HCT116 (cell line): Measurements from ENCODE around the gene FGFR3. TPM values are rescaled to one million over a fixed set of nuclear protein-coding genes. Genes with fewer than 3 reads are reported as not detected.

Experiments
- ATAC-seq: fragments of 200-7000 bp; cut with Tn5 transposase; 2 replicates; pipeline ENCODE4 v1.9.1; 2020; ENCODE audit warnings: mild to moderate bottlenecking, moderate library complexity
- BruUV-seq: library from RNA; stranded (reverse); fragments of 400-500 nt; replicated peaks from 2 replicates; lab custom pipeline; 2021; lab: Mats Ljungman, UMichigan
- CTCF ChIA-PET: fragments of 300-600 bp; sonication (Branson Sonifier 250); formaldehyde crosslinking; loops from one replicate; lab custom pipeline; 2021; ENCODE audit warnings: antibody characterized with exemption; lab: Charles Lee
- POLR2A ChIA-PET: fragments of 300-600, 350-600 bp; sonication (Branson Sonifier 250); formaldehyde crosslinking; loops from one replicate; lab custom pipeline; 2021; ENCODE audit warnings: antibody characterized with exemption; lab: Charles Lee
- RAD21 ChIA-PET, 2 experiments: fragments of 300-600 bp; sonication (Branson Sonifier 250); formaldehyde crosslinking; loops; one replicate each; lab custom pipeline; 2023; ENCODE audit warnings: low total read pairs in 2 of 2; ENCODE audit not compliant: uncharacterized antibody in 2 of 2, unreplicated experiment in 2 of 2, low non-redundant PET in 1 of 2; lab: Charles Lee
- DNase-seq: peaks from one replicate; pipeline ENCODE4 v3.0.0-alpha.2; 2010; ENCODE audit warnings: low read depth, low spot score
- H2AFZ ChIP-seq: fragments of 200-600 bp; shearing (Covaris generic), sonication (generic); 2 replicates; pipeline ENCODE4 v1.6.1; 2017; ENCODE audit warnings: low read depth, mixed run types, mixed read lengths, antibody characterized with exemption, low read length; ENCODE audit not compliant: poor library complexity, severe bottlenecking
- H3K27ac ChIP-seq: 2 replicates; pipeline ENCODE4 v1.5.1; 2012; ENCODE audit warnings: low read depth, low read length
- H3K27me3 ChIP-seq: fragments of 200-600 bp; sonication (generic); 2 replicates; pipeline ENCODE4 v1.6.1; 2016; ENCODE audit warnings: mixed run types, low read length, mixed read lengths; ENCODE audit not compliant: insufficient read depth
- H3K36me3 ChIP-seq, 2 experiments: fragments of 200-500 bp in 1 of 2; fragments of 200-600 bp in 1 of 2; sonication (Bioruptor generic) in 1 of 2; sonication (generic) in 1 of 2; 2 replicates each; pipeline versions ENCODE4 v1.5.1 to v1.6.1; 2014 to 2016; ENCODE audit warnings: low read length in 2 of 2, inconsistent platforms in 1 of 2, mixed read lengths in 1 of 2, mixed run types in 1 of 2; ENCODE audit not compliant: insufficient read depth in 2 of 2, control insufficient read depth in 1 of 2
- H3K4me1 ChIP-seq, 2 experiments: fragments of 200-600 bp in 1 of 2; sonication (generic) in 1 of 2; 2 replicates each; pipeline versions ENCODE4 v1.5.1 to v1.6.1; 2012 to 2017; ENCODE audit warnings: low read length in 2 of 2, inconsistent platforms in 1 of 2, mild to moderate bottlenecking in 1 of 2, mixed read lengths in 1 of 2, mixed run types in 1 of 2, moderate library complexity in 1 of 2; ENCODE audit not compliant: insufficient read depth in 2 of 2, control insufficient read depth in 1 of 2
- H3K4me2 ChIP-seq: fragments of 200-600 bp; sonication (generic); 2 replicates; pipeline ENCODE4 v1.6.1; 2017; ENCODE audit warnings: mixed run types, low read length, mixed read lengths
- H3K4me3 ChIP-seq, 2 experiments: fragments of 200-600 bp in 1 of 2; sonication (generic) in 1 of 2; replicated peaks in 1 of 2; 2 replicates each; pipeline ENCODE4 v1.5.1; 2011 to 2016; ENCODE audit warnings: low read length in 2 of 2, control low read depth in 1 of 2, low read depth in 1 of 2, mild to moderate bottlenecking in 1 of 2, mixed read lengths in 1 of 2, mixed run types in 1 of 2
- H3K79me2 ChIP-seq: fragments of 200-600 bp; sonication (generic); 2 replicates; pipeline ENCODE4 v1.6.1; 2017; ENCODE audit warnings: mild to moderate bottlenecking, mixed run types, low read length, moderate library complexity, mixed read lengths; ENCODE audit not compliant: insufficient read depth
- H3K9ac ChIP-seq: fragments of 200-600 bp; sonication (generic); 2 replicates; pipeline ENCODE4 v1.6.1; 2016; ENCODE audit warnings: low read length, mixed read lengths
- H3K9me2 ChIP-seq: fragments of 200-600 bp; sonication (generic), shearing (Covaris generic); 2 replicates; pipeline ENCODE4 v1.6.1; 2017; ENCODE audit warnings: mixed run types, mild to moderate bottlenecking, moderate library complexity; ENCODE audit not compliant: insufficient read depth
- H3K9me3 ChIP-seq, 2 experiments: fragments of 200-500 bp in 1 of 2; fragments of 200-600 bp in 1 of 2; sonication (Bioruptor generic) in 1 of 2; sonication (generic) in 1 of 2; 2 replicates each; pipeline ENCODE4 v1.6.1; 2014 to 2017; ENCODE audit warnings: low read length in 2 of 2, mixed read lengths in 2 of 2, inconsistent platforms in 1 of 2, low read depth in 1 of 2, mild to moderate bottlenecking in 1 of 2, mixed run types in 1 of 2, moderate library complexity in 1 of 2; ENCODE audit not compliant: control insufficient read depth in 1 of 2, insufficient read depth in 1 of 2
- H4K20me1 ChIP-seq: fragments of 200-600 bp; sonication (generic), shearing (Covaris generic); 2 replicates; pipeline ENCODE4 v1.6.1; 2017; ENCODE audit warnings: mixed run types, mild to moderate bottlenecking, moderate library complexity; ENCODE audit not compliant: insufficient read depth
- CTCF ChIP-seq, 3 experiments: fragments of 200-600 bp in 1 of 3; sonication (generic) in 1 of 3; IDR thresholded peaks in 2 of 3; conservative IDR thresholded peaks in 1 of 3; 2 replicates each; pipeline ENCODE4 v1.5.1; 2012 to 2017; ENCODE audit warnings: low read depth in 2 of 3, low read length in 2 of 3, antibody characterized with exemption in 1 of 3, borderline replicate concordance in 1 of 3, control low read depth in 1 of 3, mild to moderate bottlenecking in 1 of 3, mixed read lengths in 1 of 3, mixed run types in 1 of 3, moderate library complexity in 1 of 3; ENCODE audit not compliant: insufficient read depth in 1 of 3
- EZH2 ChIP-seq: fragments of 200-600 bp; sonication (generic); IDR thresholded peaks from 2 replicates; pipeline ENCODE4 v1.6.1; 2017; ENCODE audit warnings: antibody characterized with exemption, mixed run types
- POLR2AphosphoS5 ChIP-seq: IDR thresholded peaks from 2 replicates; pipeline ENCODE4 v1.6.1; 2011; ENCODE audit warnings: mild to moderate bottlenecking, low read depth, low read length, moderate library complexity
- TCF7L2 ChIP-seq: IDR thresholded peaks from 2 replicates; pipeline ENCODE4 v1.7.0; 2011; ENCODE audit warnings: borderline replicate concordance, inconsistent platforms; ENCODE audit not compliant: insufficient read depth, insufficient read length; ENCODE audit errors: extremely low read depth
- ZFX ChIP-seq: fragments of 450-650 bp; IDR thresholded peaks from 2 replicates; pipeline ENCODE4 v1.6.1; 2017
- intact Hi-C: fragments of 100-400 bp; cut with micrococcal nuclease; formaldehyde crosslinking; loops from 2 replicates; pipeline ENCODE4 v1.10.0; 2022
- total RNA-seq: library from RNA; stranded (reverse); gene quantifications from one replicate; pipeline ENCODE4 v1.2.1, GENCODE V29; 2021; ENCODE audit not compliant: unreplicated experiment
- TF ChIP-seq, protein P1 (sequence below): IDR thresholded peaks from 2 replicates; pipeline ENCODE4 v1.6.1; 2012; ENCODE audit warnings: low read depth

Gene FGFR3
- total RNA-seq, 1 experiment from 2014 or later: 31.7 TPM

DNA sequence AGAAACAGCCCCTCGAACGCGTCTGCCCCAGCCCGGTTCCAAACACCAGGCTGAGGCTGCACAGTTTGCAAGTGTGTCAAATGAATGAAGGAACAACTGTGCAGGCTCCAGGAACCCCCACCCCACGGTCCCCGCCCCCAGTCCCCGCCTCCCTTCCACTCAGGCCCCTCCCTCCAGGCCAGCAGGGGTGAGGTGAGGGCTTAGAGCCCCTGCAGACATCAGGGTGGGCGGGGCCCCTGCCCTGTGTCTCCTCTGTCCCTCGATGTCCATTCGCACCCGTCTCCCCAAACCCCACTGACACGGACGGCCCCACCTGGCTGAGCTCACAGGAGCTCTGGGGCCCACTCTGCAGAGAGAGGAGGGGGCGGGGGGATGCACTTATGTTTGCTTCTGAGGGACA lies 43.3 kb upstream of the FGFR3 start:
- no TSS peak for BruUV-seq
- H3K36me3 ChIP-seq: no peaks in the 10 kb centered on the region
- intact Hi-C loops: no loop called here
- no peaks in the 10 kb centered on the region for H3K27me3 ChIP-seq
- H3K4me3 ChIP-seq: no peak overlapping the region
- no peak overlapping the region for H3K9ac ChIP-seq
- H3K9me2 ChIP-seq: no peaks in the 10 kb centered on the region
- peaks cover 0 to 28% of the 10 kb centered on the region in 2 experiments; a peak in 1 of 4 replicates for H3K4me1 ChIP-seq
- TF ChIP-seq EZH2 (no peak), TCF7L2 (no peak), CTCF (IDR thresholded peaks at IDR 0.05 in 2 of 3, conservative IDR thresholded peaks at IDR 0.05 in 1 of 3; ENCODE audit: borderline replicate concordance in 1 of 3, insufficient read depth in 1 of 3, low read depth in 2 of 3, low read length in 2 of 3) (no peak), ZFX (no peak), POLR2AphosphoS5 (no peak)
- TF ChIP-seq, protein P1, sequence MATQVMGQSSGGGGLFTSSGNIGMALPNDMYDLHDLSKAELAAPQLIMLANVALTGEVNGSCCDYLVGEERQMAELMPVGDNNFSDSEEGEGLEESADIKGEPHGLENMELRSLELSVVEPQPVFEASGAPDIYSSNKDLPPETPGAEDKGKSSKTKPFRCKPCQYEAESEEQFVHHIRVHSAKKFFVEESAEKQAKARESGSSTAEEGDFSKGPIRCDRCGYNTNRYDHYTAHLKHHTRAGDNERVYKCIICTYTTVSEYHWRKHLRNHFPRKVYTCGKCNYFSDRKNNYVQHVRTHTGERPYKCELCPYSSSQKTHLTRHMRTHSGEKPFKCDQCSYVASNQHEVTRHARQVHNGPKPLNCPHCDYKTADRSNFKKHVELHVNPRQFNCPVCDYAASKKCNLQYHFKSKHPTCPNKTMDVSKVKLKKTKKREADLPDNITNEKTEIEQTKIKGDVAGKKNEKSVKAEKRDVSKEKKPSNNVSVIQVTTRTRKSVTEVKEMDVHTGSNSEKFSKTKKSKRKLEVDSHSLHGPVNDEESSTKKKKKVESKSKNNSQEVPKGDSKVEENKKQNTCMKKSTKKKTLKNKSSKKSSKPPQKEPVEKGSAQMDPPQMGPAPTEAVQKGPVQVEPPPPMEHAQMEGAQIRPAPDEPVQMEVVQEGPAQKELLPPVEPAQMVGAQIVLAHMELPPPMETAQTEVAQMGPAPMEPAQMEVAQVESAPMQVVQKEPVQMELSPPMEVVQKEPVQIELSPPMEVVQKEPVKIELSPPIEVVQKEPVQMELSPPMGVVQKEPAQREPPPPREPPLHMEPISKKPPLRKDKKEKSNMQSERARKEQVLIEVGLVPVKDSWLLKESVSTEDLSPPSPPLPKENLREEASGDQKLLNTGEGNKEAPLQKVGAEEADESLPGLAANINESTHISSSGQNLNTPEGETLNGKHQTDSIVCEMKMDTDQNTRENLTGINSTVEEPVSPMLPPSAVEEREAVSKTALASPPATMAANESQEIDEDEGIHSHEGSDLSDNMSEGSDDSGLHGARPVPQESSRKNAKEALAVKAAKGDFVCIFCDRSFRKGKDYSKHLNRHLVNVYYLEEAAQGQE: no peak
- no peak overlapping the region for H3K4me2 ChIP-seq
- ChIA-PET RAD21 (interaction anchor here in 1 of 2 experiments (0.7 kb wide), 1 partner anchor 61 kb away, joined by 5 read pairs; no protein-coding TSS in a partner anchor), CTCF (no interaction called here), POLR2A (interaction anchor here (0.7 kb wide), 1 partner anchor 28 kb away, joined by 4 read pairs; no protein-coding TSS in a partner anchor)
- ATAC-seq (no peak), DNase-seq (no peak)
- H3K9me3 ChIP-seq: no peaks in the 10 kb centered on the region
- no peak overlapping the region for H2AFZ ChIP-seq
- no peak overlapping the region for H3K27ac ChIP-seq
- H3K79me2 ChIP-seq: no peaks in the 10 kb centered on the region
- no peaks in the 10 kb centered on the region for H4K20me1 ChIP-seq
